H1 (cell line): ENCODE measurements around the gene MYBPH. TPM values are rescaled to one million over a fixed set of nuclear protein-coding genes. Genes with fewer than 3 reads are reported as not detected.

Source experiments
- CTCF ChIA-PET: fragments of 300-600 bp; sonication (Branson Sonifier 250); formaldehyde crosslinking; loops from one replicate; lab custom pipeline; 2021; ENCODE audit not compliant: partially characterized antibody; lab: Charles Lee
- POLR2A ChIA-PET: fragments of 300-600 bp; sonication (Branson Sonifier 250); formaldehyde crosslinking; loops from one replicate; lab custom pipeline; 2021; ENCODE audit warnings: inconsistent platforms; ENCODE audit not compliant: partially characterized antibody; lab: Charles Lee
- DNase-seq, 2 experiments: peaks; one replicate each; pipeline versions ENCODE4 v3.0.0 to v3.0.0-alpha.2; 2010 to 2022; ENCODE audit warnings: low spot score in 2 of 2, low read depth in 1 of 2, mixed read lengths in 1 of 2
- FAIRE-seq: peaks from 2 replicates; lab custom pipeline; 2011; peaks lifted over from hg19 to GRCh38; lab: Jason Lieb, UNC
- H2AFZ ChIP-seq: 2 replicates; pipeline ENCODE4 v1.8.1; 2012; ENCODE audit warnings: low read length, inconsistent platforms
- H2AK5ac ChIP-seq: 2 replicates; pipeline ENCODE4 v1.6.1; 2013; ENCODE audit warnings: low read depth, low read length
- H2BK120ac ChIP-seq: replicated peaks from 2 replicates; pipeline ENCODE3; 2013; ENCODE audit warnings: low read depth, low read length, inconsistent platforms
- H2BK12ac ChIP-seq: 2 replicates; pipeline ENCODE4 v1.6.1; 2013; ENCODE audit warnings: low read depth, low read length
- H2BK15ac ChIP-seq: 2 replicates; pipeline ENCODE4 v1.6.1; 2013; ENCODE audit warnings: low read length
- H2BK20ac ChIP-seq: 2 replicates; pipeline ENCODE4 v1.6.1; 2013; ENCODE audit warnings: low read length
- H2BK5ac ChIP-seq: 2 replicates; pipeline ENCODE4 v1.6.1; 2013; ENCODE audit warnings: low read depth, low read length
- H3K14ac ChIP-seq: 2 replicates; pipeline ENCODE4 v1.6.1; 2013; ENCODE audit warnings: inconsistent platforms; ENCODE audit not compliant: insufficient read length
- H3K18ac ChIP-seq: 2 replicates; pipeline ENCODE4 v1.6.1; 2013; ENCODE audit warnings: low read length; ENCODE audit errors: extremely low read depth
- H3K23ac ChIP-seq: 2 replicates; pipeline ENCODE4 v1.6.1; 2013; ENCODE audit warnings: inconsistent platforms; ENCODE audit not compliant: insufficient read length
- H3K23me2 ChIP-seq: 2 replicates; pipeline ENCODE4 v1.6.1; 2013; ENCODE audit warnings: low read depth, low read length
- H3K27ac ChIP-seq: 2 replicates; pipeline ENCODE4 v1.6.1; 2011; ENCODE audit warnings: low read depth, low read length, inconsistent platforms
- H3K27me3 ChIP-seq, 4 experiments: replicated peaks in 1 of 4; 1 replicate in 1 of 4; 2 replicates in 3 of 4; pipeline versions ENCODE4 v1.6.1 to v1.8.1; 2011 to 2013; ENCODE audit warnings: low read length in 3 of 4, mild to moderate bottlenecking in 3 of 4, inconsistent platforms in 2 of 4, mixed read lengths in 2 of 4, moderate library complexity in 1 of 4; ENCODE audit not compliant: control insufficient read depth in 3 of 4, insufficient read depth in 3 of 4; ENCODE audit errors: extremely low read depth in 1 of 4
- H3K36me3 ChIP-seq, 4 experiments: 2 replicates each; pipeline versions ENCODE4 v1.6.1 to v1.8.1; 2011 to 2013; ENCODE audit warnings: mild to moderate bottlenecking in 4 of 4, low read length in 3 of 4, moderate library complexity in 2 of 4, control low read depth in 1 of 4, inconsistent platforms in 1 of 4; ENCODE audit not compliant: insufficient read depth in 4 of 4, control insufficient read depth in 2 of 4
- H3K4ac ChIP-seq: replicated peaks from 2 replicates; pipeline ENCODE3; 2013; ENCODE audit warnings: low read length, low read depth, mixed read lengths, inconsistent platforms; ENCODE audit not compliant: insufficient read length
- H3K4me1 ChIP-seq, 4 experiments: replicated peaks in 1 of 4; 1 replicate in 1 of 4; 2 replicates in 3 of 4; pipeline versions ENCODE4 v1.6.1 to v1.8.1; 2011 to 2013; ENCODE audit warnings: low read length in 3 of 4, inconsistent platforms in 2 of 4, mixed read lengths in 1 of 4; ENCODE audit not compliant: insufficient read depth in 4 of 4, control insufficient read depth in 3 of 4
- H3K4me2 ChIP-seq, 2 experiments: 2 replicates each; pipeline versions ENCODE4 v1.6.1 to v1.8.1; 2011 to 2013; ENCODE audit warnings: low read depth in 2 of 2, low read length in 2 of 2, control low read depth in 1 of 2, inconsistent platforms in 1 of 2, mild to moderate bottlenecking in 1 of 2; ENCODE audit not compliant: insufficient read depth in 1 of 2
- H3K4me3 ChIP-seq, 4 experiments: fragments of 200-600, 300-600 bp in 1 of 4; sonication (generic), shearing (Covaris generic), sonication (Bioruptor Twin) in 1 of 4; 2 replicates each; pipeline versions ENCODE4 v1.5.1 to v1.8.1; 2011 to 2016; ENCODE audit warnings: low read length in 4 of 4, low read depth in 3 of 4, control low read depth in 2 of 4, inconsistent platforms in 2 of 4, mild to moderate bottlenecking in 2 of 4, mixed read lengths in 1 of 4, moderate library complexity in 1 of 4; ENCODE audit not compliant: insufficient read depth in 2 of 4; ENCODE audit errors: extremely low read depth in 1 of 4
- H3K56ac ChIP-seq: replicated peaks from 2 replicates; pipeline ENCODE3; 2013; ENCODE audit warnings: low read depth, mild to moderate bottlenecking, mixed read lengths, low read length, inconsistent platforms; ENCODE audit not compliant: insufficient read length
- H3K79me1 ChIP-seq: 2 replicates; pipeline ENCODE4 v1.6.1; 2013; ENCODE audit warnings: low read depth, low read length, control low read depth
- H3K79me2 ChIP-seq, 2 experiments: 2 replicates each; pipeline versions ENCODE4 v1.6.1 to v1.8.1; 2012 to 2013; ENCODE audit warnings: low read length in 2 of 2, mild to moderate bottlenecking in 2 of 2, inconsistent platforms in 1 of 2; ENCODE audit not compliant: insufficient read depth in 2 of 2, control insufficient read depth in 1 of 2
- H3K9ac ChIP-seq, 4 experiments: replicated peaks in 1 of 4; 1 replicate in 1 of 4; 2 replicates in 3 of 4; pipeline versions ENCODE4 v1.6.1 to v1.8.1; 2011 to 2013; ENCODE audit warnings: low read depth in 3 of 4, low read length in 3 of 4, control low read depth in 2 of 4, mild to moderate bottlenecking in 2 of 4, moderate library complexity in 2 of 4, inconsistent platforms in 1 of 4; ENCODE audit errors: extremely low read depth in 1 of 4
- H3K9me3 ChIP-seq, 2 experiments: 2 replicates each; pipeline versions ENCODE4 v1.6.1 to v1.8.1; 2012 to 2013; ENCODE audit warnings: mild to moderate bottlenecking in 2 of 2, moderate library complexity in 2 of 2, control low read depth in 1 of 2, inconsistent platforms in 1 of 2, low read depth in 1 of 2, low read length in 1 of 2, mixed read lengths in 1 of 2; ENCODE audit not compliant: insufficient read depth in 2 of 2
- H4K20me1 ChIP-seq, 2 experiments: replicated peaks in 1 of 2; 2 replicates each; pipeline versions ENCODE3 to v1.8.1; 2011 to 2013; ENCODE audit warnings: inconsistent platforms in 2 of 2, low read length in 2 of 2, mild to moderate bottlenecking in 1 of 2; ENCODE audit not compliant: insufficient read depth in 2 of 2, control insufficient read depth in 1 of 2
- H4K5ac ChIP-seq: 2 replicates; pipeline ENCODE4 v1.6.1; 2013; ENCODE audit warnings: low read length, low read depth, mixed read lengths, inconsistent platforms; ENCODE audit not compliant: insufficient read length
- H4K8ac ChIP-seq: 2 replicates; pipeline ENCODE4 v1.8.0; 2013; ENCODE audit warnings: mild to moderate bottlenecking, moderate library complexity, low read length, inconsistent platforms; ENCODE audit not compliant: insufficient read depth; ENCODE audit errors: extremely low read depth
- H4K91ac ChIP-seq: replicated peaks from 2 replicates; pipeline ENCODE3; 2013; ENCODE audit warnings: low read length, mixed read lengths, inconsistent platforms; ENCODE audit not compliant: insufficient read length
- CBX8 ChIP-seq: fragments of 300-800, 300-1000 bp; sonication (generic); IDR thresholded peaks from 2 replicates; pipeline ENCODE4 v1.7.1; 2016; ENCODE audit warnings: low read depth, low read length, borderline replicate concordance
- CREB1 ChIP-seq: IDR thresholded peaks from 2 replicates; pipeline ENCODE4 v1.6.1; 2012; ENCODE audit warnings: inconsistent platforms
- FOSL1 ChIP-seq: IDR thresholded peaks from 2 replicates; pipeline ENCODE4 v1.6.1; 2011; ENCODE audit warnings: mild to moderate bottlenecking, low read depth, low read length, moderate library complexity; ENCODE audit not compliant: insufficient read depth
- HDAC2 ChIP-seq, 2 experiments: fragments of 300-600 bp in 1 of 2; sonication (generic) in 1 of 2; IDR thresholded peaks; 2 replicates each; pipeline ENCODE4 v1.6.1; 2011 to 2012; ENCODE audit warnings: low read depth in 2 of 2, low read length in 2 of 2, mild to moderate bottlenecking in 2 of 2, moderate library complexity in 2 of 2, borderline replicate concordance in 1 of 2, inconsistent platforms in 1 of 2
- KDM4A ChIP-seq: IDR thresholded peaks from one replicate; pipeline ENCODE4 v1.7.1; 2012; ENCODE audit warnings: low read depth, mild to moderate bottlenecking, moderate library complexity, low read length, inconsistent platforms; ENCODE audit not compliant: severe bottlenecking
- KDM5A ChIP-seq: fragments of 200-600 bp; IDR thresholded peaks from 2 replicates; pipeline ENCODE4 v1.7.1; 2012; ENCODE audit warnings: mild to moderate bottlenecking, low read length, inconsistent platforms, mixed read lengths
- POLR2A ChIP-seq, 2 experiments: IDR thresholded peaks; 1 replicate in 1 of 2; 2 replicates in 1 of 2; pipeline ENCODE4 v1.6.1; 2011; ENCODE audit warnings: low read depth in 2 of 2, low read length in 2 of 2, mild to moderate bottlenecking in 2 of 2; ENCODE audit errors: control extremely low read depth in 1 of 2
- SIN3A ChIP-seq, 2 experiments: IDR thresholded peaks in 1 of 2; conservative IDR thresholded peaks in 1 of 2; 2 replicates each; pipeline ENCODE4 v1.6.1; 2011 to 2012; ENCODE audit warnings: low read length in 2 of 2, improper control_type of control experiment in 1 of 2, low read depth in 1 of 2, mild to moderate bottlenecking in 1 of 2
- SP4 ChIP-seq: IDR thresholded peaks from 2 replicates; pipeline ENCODE4 v1.6.1; 2012; ENCODE audit warnings: low read length, inconsistent platforms
- SUZ12 ChIP-seq: fragments of 200-600 bp; sonication (generic); IDR thresholded peaks from 2 replicates; pipeline ENCODE4 v1.6.1; 2012; ENCODE audit warnings: mild to moderate bottlenecking, inconsistent platforms, low read length, moderate library complexity, mixed read lengths
- ZNF274 ChIP-seq: IDR thresholded peaks from 2 replicates; pipeline ENCODE4 v1.7.0; 2012; ENCODE audit warnings: low read length, borderline replicate concordance; ENCODE audit errors: extremely low read depth
- WGBS, 2 experiments: shearing (Covaris generic) in 1 of 2; methylation state at CpG; one replicate each; pipeline versions ENCODE4 v1.1.6 to v1.1.7; 2013 to 2015; ENCODE audit warnings: low lambda C conversion rate in 2 of 2, mixed read lengths in 2 of 2, inconsistent platforms in 1 of 2, low coverage in 1 of 2, missing lambda C conversion rate in 1 of 2; ENCODE audit not compliant: insufficient replicate concordance in 2 of 2, insufficient coverage in 1 of 2, insufficient read length in 1 of 2; ENCODE audit errors: extremely low coverage in 1 of 2, missing lambda C conversion rate in 1 of 2; 5-methylcytosine and 5-hydroxymethylcytosine counted together
- polyA plus RNA-seq, 7 experiments: library from polyadenylated mRNA; depleted of rRNA in 3 of 7; stranded (reverse) in 5 of 7; unstranded in 2 of 7; fragments of >200 nt in 5 of 7; fragments of 200-250 nt in 2 of 7; gene quantifications; 1 replicate in 5 of 7; 2 replicates in 1 of 7; 4 replicates in 1 of 7; pipeline versions ENCODE4 v1.2.1 to v1.2.3, GENCODE V29; 2011 to 2013; ENCODE audit warnings: missing spikeins in 2 of 7, mixed read lengths in 2 of 7
- total RNA-seq: library from RNA; stranded (reverse); fragmentation: NEBNext Ultra II Directional; extraction: Animal tissue kit (Norgen Biotek cat#: 25700); gene quantifications from 2 replicates; pipeline ENCODE4 v1.2.1, GENCODE V29; 2021

Gene MYBPH
- total and polyA plus RNA-seq, 2 of the 8 experiments (the other 6 are each of a cell fraction or from before 2014, with no cell fraction given): not detected

DNA sequence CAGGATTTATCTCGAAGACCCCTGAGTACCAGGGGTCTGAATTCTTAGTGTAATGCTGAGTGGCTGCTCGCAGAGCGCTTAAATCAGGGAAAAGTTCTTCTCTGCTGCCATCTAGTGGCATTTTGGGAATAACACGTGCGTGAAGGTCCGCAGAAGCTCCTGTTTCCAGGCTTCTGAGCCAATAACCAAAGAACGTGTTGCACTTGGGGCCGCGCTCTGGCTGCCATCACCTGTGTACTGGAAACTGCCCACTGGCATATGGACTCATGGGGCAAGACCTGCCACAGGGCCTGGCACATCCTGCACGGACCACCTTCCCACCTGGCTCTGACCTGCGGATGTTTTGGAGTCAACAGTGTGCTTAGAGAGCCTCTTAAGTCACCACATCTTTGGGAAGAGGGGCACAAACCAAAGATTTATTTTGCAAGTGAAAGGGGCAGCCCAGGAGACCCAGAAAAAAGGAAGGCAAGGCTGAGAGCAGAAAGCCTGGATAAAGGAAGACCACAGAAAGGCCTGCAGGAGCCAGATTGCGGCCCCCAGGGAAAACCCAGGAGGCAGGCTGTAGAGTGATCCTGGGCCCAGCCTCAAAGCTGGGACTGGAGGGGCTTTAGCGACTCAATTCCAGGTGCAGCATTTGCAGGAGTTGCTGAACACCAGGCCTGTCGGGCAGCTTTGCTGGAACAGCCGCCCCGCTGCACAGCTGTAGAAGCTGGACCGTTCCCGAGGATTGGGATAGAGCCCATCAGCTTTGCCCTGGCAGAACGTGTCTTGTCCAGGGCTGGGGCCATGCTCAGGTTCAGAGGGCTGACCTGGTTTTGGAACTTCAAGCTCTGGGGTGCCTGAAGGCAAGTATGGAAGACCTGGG lies 40.9 kb upstream of the MYBPH start:
- Histone ChIP-seq H3K4me1 (peaks cover 0 to 12% (median 11%) of the 10 kb centered on the region in 4 experiments; a peak in 6 of 7 replicates), H3K4me2 (peak overlapping the region; percentile 39 to 62), H3K36me3 (no peaks in the 10 kb centered on the region), H2BK15ac (no peak overlapping the region), H3K4me3 (peak overlapping the region in 2 of 4 experiments; percentile 17 to 40; a peak in 3 of 8 replicates), H3K23ac (no peak overlapping the region), H4K5ac (no peak overlapping the region), H3K9ac (no peak overlapping the region), H2BK20ac (no peak overlapping the region), H3K9me3 (no peaks in the 10 kb centered on the region), H3K56ac (peak overlapping the region; percentile 35), H2BK12ac (peak overlapping the region; percentile 82; the same call in 1 of the 2 replicates), H2AK5ac (no peak overlapping the region), H3K4ac (no peak overlapping the region), H4K91ac (no peak overlapping the region), H4K8ac (0 out of 2 replicates have a peak overlapping the region, but pooled peaks have one; percentile 15), H3K79me2 (no peaks in the 10 kb centered on the region), H3K79me1 (no peaks in the 10 kb centered on the region), H2AFZ (peak overlapping the region; percentile 83; the same call in 1 of the 2 replicates), H4K20me1 (no peaks in the 10 kb centered on the region), H3K27me3 (no peaks in the 10 kb centered on the region), H3K27ac (no peak overlapping the region), H3K18ac (peak overlapping the region; percentile 73; the same call in 1 of the 2 replicates), H3K23me2 (no peaks in the 10 kb centered on the region), H2BK5ac (no peak overlapping the region), H3K14ac (no peak overlapping the region), H2BK120ac (no peak overlapping the region)
- FAIRE-seq (peak; percentile 92), DNase-seq (peak; percentile 71 to 86)
- WGBS, 2 experiments: 42% methylated on average over 19 of the region's 19 CpGs; no CpG with 5 or more reads in 1 of the 2 experiments
- ChIA-PET POLR2A (interaction anchor here (0.7 to 1.5 kb wide), 7 partner anchors 9 to 173 kb away, joined by 3 to 4 read pairs (median 3); no protein-coding TSS in a partner anchor), CTCF (interaction anchor here (0.6 to 18.1 kb wide), 51 partner anchors 9 to 472 kb away, joined by 3 to 479 read pairs (median 10); partner anchors contain the start of genes ADORA1, CHI3L1, CHIT1 and MYBPH)
- no peak for TF ChIP-seq CBX8
- no peak for TF ChIP-seq SIN3A (conservative IDR thresholded peaks at IDR 0.05 in 1 of 2, IDR thresholded peaks at IDR 0.05 in 1 of 2; ENCODE audit: low read depth in 1 of 2, low read length in 2 of 2)
- TF ChIP-seq POLR2A (IDR thresholded peaks at IDR 0.05; ENCODE audit: control extremely low read depth in 1 of 2, low read depth in 2 of 2, low read length in 2 of 2): no peak
- TF ChIP-seq HDAC2 (IDR thresholded peaks at IDR 0.05; ENCODE audit: borderline replicate concordance in 1 of 2, low read depth in 2 of 2, low read length in 2 of 2): no peak
- no peak for TF ChIP-seq KDM4A
- TF ChIP-seq SP4: no peak
- TF ChIP-seq CREB1: 0 out of 2 replicates have a peak, but pooled peaks have one; percentile 25
- TF ChIP-seq FOSL1: no peak
- no peak for TF ChIP-seq ZNF274
- TF ChIP-seq KDM5A: no peak
- no peak for TF ChIP-seq SUZ12
